Loucy (cell line): Measurements from ENCODE around the gene WNT3.

Experiments
- H2AFZ ChIP-seq: fragments of 200-600 bp; sonication (generic); 2 replicates; pipeline ENCODE4 v1.6.0; 2016; ENCODE audit warnings: antibody characterized with exemption, mild to moderate bottlenecking, low read length, moderate library complexity
- H3F3A ChIP-seq: fragments of 200-600 bp; 2 replicates; pipeline ENCODE4 v1.6.0; 2016; ENCODE audit warnings: antibody characterized with exemption, low read depth, mild to moderate bottlenecking
- H3K27me3 ChIP-seq: fragments of 200-600 bp; sonication (generic); 2 replicates; pipeline ENCODE4 v1.6.1; 2014; ENCODE audit warnings: low read length, mild to moderate bottlenecking; ENCODE audit not compliant: insufficient read depth, poor library complexity, severe bottlenecking
- H3K36me3 ChIP-seq: fragments of 200-600 bp; sonication (generic); 2 replicates; pipeline ENCODE4 v1.6.1; 2016; ENCODE audit warnings: low read length; ENCODE audit not compliant: insufficient read depth
- H3K4me1 ChIP-seq: fragments of 200-600 bp; sonication (generic); 2 replicates; pipeline ENCODE4 v1.5.1; 2014; ENCODE audit warnings: low read length, mild to moderate bottlenecking; ENCODE audit not compliant: insufficient read depth, poor library complexity, severe bottlenecking
- H3K4me2 ChIP-seq: fragments of 200-600 bp; sonication (generic); 2 replicates; pipeline ENCODE4 v1.6.0; 2014; ENCODE audit warnings: antibody characterized with exemption, low read length, low read depth, mild to moderate bottlenecking; ENCODE audit not compliant: poor library complexity, severe bottlenecking
- H3K4me3 ChIP-seq: fragments of 200-600 bp; sonication (generic); 2 replicates; pipeline ENCODE4 v1.5.1; 2014; ENCODE audit warnings: low read length, mild to moderate bottlenecking, mixed read lengths; ENCODE audit not compliant: poor library complexity, severe bottlenecking
- H3K79me2 ChIP-seq: fragments of 200-600 bp; sonication (generic); 2 replicates; pipeline ENCODE4 v1.6.1; 2014; ENCODE audit warnings: low read length; ENCODE audit not compliant: insufficient read depth
- H3K9ac ChIP-seq: fragments of 200-600 bp; sonication (generic); 2 replicates; pipeline ENCODE4 v1.6.0; 2014; ENCODE audit warnings: mild to moderate bottlenecking, low read depth, low read length, moderate library complexity; ENCODE audit not compliant: poor library complexity, severe bottlenecking
- H3K9me2 ChIP-seq: fragments of 200-600 bp; sonication (generic); replicated peaks from 2 replicates; pipeline ENCODE4 v1.6.1; 2016; ENCODE audit warnings: low read depth, low read length, mixed read lengths
- H3K9me3 ChIP-seq: fragments of 200-600 bp; sonication (generic); 2 replicates; pipeline ENCODE4 v1.6.1; 2014; ENCODE audit warnings: mild to moderate bottlenecking, antibody characterized with exemption, low read length, low read depth; ENCODE audit not compliant: insufficient read depth
- H4K20me1 ChIP-seq: fragments of 200-600 bp; sonication (generic); 2 replicates; pipeline ENCODE4 v1.6.0; 2014; ENCODE audit warnings: antibody characterized with exemption, low read length, mild to moderate bottlenecking; ENCODE audit not compliant: insufficient read depth, poor library complexity, severe bottlenecking
- EZH2phosphoT487 ChIP-seq: fragments of 200-600 bp; IDR thresholded peaks from 2 replicates; pipeline ENCODE4 v1.6.1; 2018; ENCODE audit warnings: antibody characterized with exemption, mild to moderate bottlenecking, moderate library complexity, borderline replicate concordance
- TF ChIP-seq, protein P1 (sequence below): fragments of 200-600 bp; sonication (generic); conservative IDR thresholded peaks from 2 replicates; pipeline ENCODE4 v1.5.1; 2014; ENCODE audit warnings: mild to moderate bottlenecking, antibody characterized with exemption, low read length

WNT3 gene

DNA sequence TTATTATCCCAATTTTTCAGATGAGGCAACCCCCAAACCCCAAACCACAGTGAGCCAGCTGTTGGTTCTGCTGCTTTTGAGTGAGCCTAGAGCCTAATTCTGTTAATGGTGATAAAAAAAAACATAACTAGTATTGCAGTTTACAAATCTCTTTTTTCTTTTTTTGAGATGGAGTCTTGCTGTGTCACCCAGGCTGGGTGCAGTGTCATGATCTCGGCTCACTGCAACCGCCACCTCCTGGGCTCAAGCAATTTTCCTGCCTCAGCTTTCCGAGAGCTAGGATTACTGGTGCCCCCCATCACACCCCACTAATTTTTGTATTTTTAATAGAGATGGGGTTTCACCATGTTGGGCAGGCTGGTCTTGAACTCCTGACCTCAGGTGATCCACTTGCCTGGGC, 36.0 kb upstream of the WNT3 start:
- H3K27me3 ChIP-seq: no peaks in the 10 kb centered on the region
- no peaks in the 10 kb centered on the region for H3K79me2 ChIP-seq
- H2AFZ ChIP-seq: no peak overlapping the region
- H3K9me2 ChIP-seq: no peaks in the 10 kb centered on the region
- no peak overlapping the region for H3K4me3 ChIP-seq
- H3F3A ChIP-seq: no peaks in the 10 kb centered on the region
- H3K9ac ChIP-seq: no peak overlapping the region
- no peaks in the 10 kb centered on the region for H4K20me1 ChIP-seq
- H3K36me3 ChIP-seq: no peaks in the 10 kb centered on the region
- H3K4me1 ChIP-seq: no peaks in the 10 kb centered on the region
- TF ChIP-seq, protein P1, sequence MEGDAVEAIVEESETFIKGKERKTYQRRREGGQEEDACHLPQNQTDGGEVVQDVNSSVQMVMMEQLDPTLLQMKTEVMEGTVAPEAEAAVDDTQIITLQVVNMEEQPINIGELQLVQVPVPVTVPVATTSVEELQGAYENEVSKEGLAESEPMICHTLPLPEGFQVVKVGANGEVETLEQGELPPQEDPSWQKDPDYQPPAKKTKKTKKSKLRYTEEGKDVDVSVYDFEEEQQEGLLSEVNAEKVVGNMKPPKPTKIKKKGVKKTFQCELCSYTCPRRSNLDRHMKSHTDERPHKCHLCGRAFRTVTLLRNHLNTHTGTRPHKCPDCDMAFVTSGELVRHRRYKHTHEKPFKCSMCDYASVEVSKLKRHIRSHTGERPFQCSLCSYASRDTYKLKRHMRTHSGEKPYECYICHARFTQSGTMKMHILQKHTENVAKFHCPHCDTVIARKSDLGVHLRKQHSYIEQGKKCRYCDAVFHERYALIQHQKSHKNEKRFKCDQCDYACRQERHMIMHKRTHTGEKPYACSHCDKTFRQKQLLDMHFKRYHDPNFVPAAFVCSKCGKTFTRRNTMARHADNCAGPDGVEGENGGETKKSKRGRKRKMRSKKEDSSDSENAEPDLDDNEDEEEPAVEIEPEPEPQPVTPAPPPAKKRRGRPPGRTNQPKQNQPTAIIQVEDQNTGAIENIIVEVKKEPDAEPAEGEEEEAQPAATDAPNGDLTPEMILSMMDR: no peak
- TF ChIP-seq EZH2phosphoT487: no peak
- H3K4me2 ChIP-seq: no peak overlapping the region
- H3K9me3 ChIP-seq: no peaks in the 10 kb centered on the region

DNA sequence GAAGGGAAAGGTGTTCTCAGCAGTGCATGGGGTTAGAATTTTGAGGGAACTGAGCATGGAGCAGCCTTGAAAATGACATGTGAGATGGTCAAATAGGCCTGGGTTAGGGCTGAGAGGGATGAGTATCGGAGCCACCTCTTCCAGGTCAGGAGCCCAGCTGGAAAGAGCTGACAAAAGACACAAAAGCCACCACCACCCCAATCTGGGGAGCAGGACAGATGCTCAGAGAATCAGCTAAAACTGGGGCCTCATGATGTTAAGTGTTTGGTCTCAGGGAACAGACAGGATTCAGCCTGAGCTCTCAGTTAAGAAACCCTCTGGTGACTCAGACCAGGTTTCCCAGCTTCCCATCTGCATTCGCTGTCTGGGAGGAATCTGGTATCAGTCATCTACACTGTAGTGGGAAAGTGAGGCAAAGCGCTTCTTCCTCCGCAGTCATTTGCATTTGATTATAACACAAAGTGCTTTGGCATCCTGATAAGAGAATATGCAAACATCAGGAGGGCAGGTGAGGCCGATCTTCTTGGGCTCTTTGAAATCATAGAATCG, 35.5 kb upstream of the WNT3 start:
- TF ChIP-seq, protein P1: no peak
- TF ChIP-seq EZH2phosphoT487: no peak
- H3K4me1 ChIP-seq: no peaks in the 10 kb centered on the region
- H3K79me2 ChIP-seq: no peaks in the 10 kb centered on the region
- no peaks in the 10 kb centered on the region for H3K27me3 ChIP-seq
- no peaks in the 10 kb centered on the region for H3F3A ChIP-seq
- H3K9me3 ChIP-seq: no peaks in the 10 kb centered on the region
- no peaks in the 10 kb centered on the region for H4K20me1 ChIP-seq
- no peak overlapping the region for H2AFZ ChIP-seq
- H3K9me2 ChIP-seq: no peaks in the 10 kb centered on the region
- H3K36me3 ChIP-seq: no peaks in the 10 kb centered on the region
- no peak overlapping the region for H3K4me2 ChIP-seq
- H3K9ac ChIP-seq: no peak overlapping the region
- no peak overlapping the region for H3K4me3 ChIP-seq

DNA sequence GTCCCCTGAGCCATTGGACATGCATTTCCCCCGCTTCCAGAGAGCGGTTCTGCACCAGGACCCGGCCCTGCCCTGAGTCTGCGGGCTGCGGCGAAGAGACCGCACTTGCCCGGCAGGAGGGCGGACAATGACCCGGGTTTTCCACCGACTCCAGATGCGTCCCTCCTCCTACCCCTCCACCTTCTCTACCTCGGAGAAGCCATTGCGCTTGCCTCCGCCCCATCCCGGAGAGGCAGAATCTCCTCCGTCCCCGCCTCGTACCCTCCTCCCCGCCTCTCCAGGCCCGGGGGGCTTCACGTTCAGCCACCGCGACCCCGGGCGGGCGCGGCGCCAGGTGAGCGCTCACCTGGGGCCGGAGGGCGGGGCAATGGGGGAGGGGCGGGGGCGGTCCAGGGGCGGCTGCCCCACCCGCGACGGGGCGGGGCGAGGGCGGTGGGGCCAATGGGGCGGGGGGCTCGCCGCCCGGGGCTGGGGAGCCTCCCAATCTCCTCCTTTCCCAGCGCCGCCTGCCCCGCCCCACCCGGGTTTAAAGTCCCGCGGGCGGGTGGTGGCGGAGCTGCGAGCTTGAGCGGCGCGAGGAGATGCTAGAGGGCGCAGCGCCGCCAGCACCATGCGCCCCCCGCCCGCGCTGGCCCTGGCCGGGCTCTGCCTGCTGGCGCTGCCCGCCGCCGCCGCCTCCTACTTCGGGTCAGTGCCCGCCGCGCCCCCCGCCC, 32.7 kb upstream of the WNT3 start, which contains the start of gene WNT9B:
TSS of gene WNT9B (plus strand) at position 555 of the 713 bp plus-strand sequence. CDS start at position 611, 56 bp downstream.
- H3F3A ChIP-seq: no peaks in the 10 kb centered on the region
- H2AFZ ChIP-seq: no peak within 1 kb of the TSS
- no peak within 1 kb of the TSS for H3K4me3 ChIP-seq
- H3K9ac ChIP-seq: no peak within 1 kb of the TSS
- H3K4me1 ChIP-seq: peaks cover 5% of the 10 kb centered on the region
- no peaks in the 10 kb centered on the region for H3K27me3 ChIP-seq
- H3K9me3 ChIP-seq: no peaks in the 10 kb centered on the region
- no peaks in the 10 kb centered on the region for H4K20me1 ChIP-seq
- H3K36me3 ChIP-seq: no peaks in the 10 kb centered on the region
- H3K79me2 ChIP-seq: no peaks in the 10 kb centered on the region
- no peak within 1 kb of the TSS for H3K4me2 ChIP-seq
- TF ChIP-seq EZH2phosphoT487: no peak
- TF ChIP-seq, protein P1: no peak
- no peaks in the 10 kb centered on the region for H3K9me2 ChIP-seq
